ENCODE results near the gene HOXB6.

HOXB6 gene

DNA sequence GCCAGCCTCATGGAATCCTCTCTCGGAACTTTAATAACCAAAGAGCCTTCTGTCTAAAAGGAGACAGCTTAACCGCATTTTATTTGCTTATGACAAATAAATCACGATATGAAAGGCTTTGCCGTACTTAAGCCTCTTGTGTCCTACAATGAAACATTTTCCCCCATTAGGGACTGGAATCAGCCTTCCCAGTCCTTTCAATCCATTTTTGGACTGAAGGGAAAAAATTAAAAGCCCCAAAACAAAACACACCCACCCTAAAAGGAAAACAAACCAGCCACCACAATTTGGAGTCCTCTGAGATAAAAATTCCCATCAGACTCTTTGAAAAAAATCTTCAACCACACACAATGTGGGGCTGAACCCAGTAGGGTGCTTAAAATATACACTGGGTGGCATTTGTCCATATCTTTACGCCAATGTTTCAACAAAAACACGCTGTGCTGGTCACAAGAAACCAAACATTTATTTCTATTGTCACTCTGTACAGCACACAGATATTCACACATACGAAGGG, 29.7 kb downstream of the HOXB6 start (continued):
- TF ChIP-seq ZNF510 (tag by site-specific recombination; IDR thresholded peaks at IDR 0.05; ENCODE audit: insufficient replicate concordance): no peak
- no peak for TF ChIP-seq ZNF274 (IDR thresholded peaks at IDR 0.05; ENCODE audit: low read length)
- no peak for TF ChIP-seq ZNF274 (tag by site-specific recombination; IDR thresholded peaks at IDR 0.05; ENCODE audit: borderline replicate concordance)
- TF ChIP-seq ZNF664 (tag by site-specific recombination; IDR thresholded peaks at IDR 0.05): 0 out of 2 replicates have a peak, but pooled peaks have one; percentile 11
- TF ChIP-seq, protein P1, sequence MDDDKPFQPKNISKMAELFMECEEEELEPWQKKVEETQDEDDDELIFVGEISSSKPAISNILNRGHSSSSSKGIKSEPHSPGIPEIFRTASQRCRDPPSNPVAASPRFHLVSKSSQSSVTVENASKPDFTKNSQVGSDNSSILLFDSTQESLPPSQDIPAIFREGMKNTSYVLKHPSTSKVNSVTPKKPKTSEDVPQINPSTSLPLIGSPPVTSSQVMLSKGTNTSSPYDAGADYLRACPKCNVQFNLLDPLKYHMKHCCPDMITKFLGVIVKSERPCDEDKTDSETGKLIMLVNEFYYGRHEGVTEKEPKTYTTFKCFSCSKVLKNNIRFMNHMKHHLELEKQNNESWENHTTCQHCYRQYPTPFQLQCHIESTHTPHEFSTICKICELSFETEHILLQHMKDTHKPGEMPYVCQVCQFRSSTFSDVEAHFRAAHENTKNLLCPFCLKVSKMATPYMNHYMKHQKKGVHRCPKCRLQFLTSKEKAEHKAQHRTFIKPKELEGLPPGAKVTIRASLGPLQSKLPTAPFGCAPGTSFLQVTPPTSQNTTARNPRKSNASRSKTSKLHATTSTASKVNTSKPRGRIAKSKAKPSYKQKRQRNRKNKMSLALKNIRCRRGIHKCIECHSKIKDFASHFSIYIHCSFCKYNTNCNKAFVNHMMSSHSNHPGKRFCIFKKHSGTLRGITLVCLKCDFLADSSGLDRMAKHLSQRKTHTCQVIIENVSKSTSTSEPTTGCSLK (tag by site-specific recombination; IDR thresholded peaks at IDR 0.05): no peak
- TF ChIP-seq KLF10 (tag by site-specific recombination; IDR thresholded peaks at IDR 0.05): peak; percentile 95
- no peak for TF ChIP-seq ZNF223 (tag by site-specific recombination; IDR thresholded peaks at IDR 0.05)
- TF ChIP-seq ZSCAN16 (tag by site-specific recombination; IDR thresholded peaks at IDR 0.05): no peak; the same call in 1 of the 2 replicates
- TF ChIP-seq, protein P2, sequence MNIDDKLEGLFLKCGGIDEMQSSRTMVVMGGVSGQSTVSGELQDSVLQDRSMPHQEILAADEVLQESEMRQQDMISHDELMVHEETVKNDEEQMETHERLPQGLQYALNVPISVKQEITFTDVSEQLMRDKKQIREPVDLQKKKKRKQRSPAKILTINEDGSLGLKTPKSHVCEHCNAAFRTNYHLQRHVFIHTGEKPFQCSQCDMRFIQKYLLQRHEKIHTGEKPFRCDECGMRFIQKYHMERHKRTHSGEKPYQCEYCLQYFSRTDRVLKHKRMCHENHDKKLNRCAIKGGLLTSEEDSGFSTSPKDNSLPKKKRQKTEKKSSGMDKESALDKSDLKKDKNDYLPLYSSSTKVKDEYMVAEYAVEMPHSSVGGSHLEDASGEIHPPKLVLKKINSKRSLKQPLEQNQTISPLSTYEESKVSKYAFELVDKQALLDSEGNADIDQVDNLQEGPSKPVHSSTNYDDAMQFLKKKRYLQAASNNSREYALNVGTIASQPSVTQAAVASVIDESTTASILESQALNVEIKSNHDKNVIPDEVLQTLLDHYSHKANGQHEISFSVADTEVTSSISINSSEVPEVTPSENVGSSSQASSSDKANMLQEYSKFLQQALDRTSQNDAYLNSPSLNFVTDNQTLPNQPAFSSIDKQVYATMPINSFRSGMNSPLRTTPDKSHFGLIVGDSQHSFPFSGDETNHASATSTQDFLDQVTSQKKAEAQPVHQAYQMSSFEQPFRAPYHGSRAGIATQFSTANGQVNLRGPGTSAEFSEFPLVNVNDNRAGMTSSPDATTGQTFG (tag by site-specific recombination; IDR thresholded peaks at IDR 0.05; ENCODE audit: borderline replicate concordance): no peak
- no peak for TF ChIP-seq ZNF157 (tag by site-specific recombination; IDR thresholded peaks at IDR 0.05)
- no peak for TF ChIP-seq ZNF311 (tag by site-specific recombination; IDR thresholded peaks at IDR 0.05; ENCODE audit: borderline replicate concordance)
- no peak for TF ChIP-seq ZNF211 (tag by site-specific recombination; IDR thresholded peaks at IDR 0.05; ENCODE audit: low read depth)
- peak; percentile 95 for TF ChIP-seq IKZF3 (tag by site-specific recombination; IDR thresholded peaks at IDR 0.05)
- TF ChIP-seq, protein P3, sequence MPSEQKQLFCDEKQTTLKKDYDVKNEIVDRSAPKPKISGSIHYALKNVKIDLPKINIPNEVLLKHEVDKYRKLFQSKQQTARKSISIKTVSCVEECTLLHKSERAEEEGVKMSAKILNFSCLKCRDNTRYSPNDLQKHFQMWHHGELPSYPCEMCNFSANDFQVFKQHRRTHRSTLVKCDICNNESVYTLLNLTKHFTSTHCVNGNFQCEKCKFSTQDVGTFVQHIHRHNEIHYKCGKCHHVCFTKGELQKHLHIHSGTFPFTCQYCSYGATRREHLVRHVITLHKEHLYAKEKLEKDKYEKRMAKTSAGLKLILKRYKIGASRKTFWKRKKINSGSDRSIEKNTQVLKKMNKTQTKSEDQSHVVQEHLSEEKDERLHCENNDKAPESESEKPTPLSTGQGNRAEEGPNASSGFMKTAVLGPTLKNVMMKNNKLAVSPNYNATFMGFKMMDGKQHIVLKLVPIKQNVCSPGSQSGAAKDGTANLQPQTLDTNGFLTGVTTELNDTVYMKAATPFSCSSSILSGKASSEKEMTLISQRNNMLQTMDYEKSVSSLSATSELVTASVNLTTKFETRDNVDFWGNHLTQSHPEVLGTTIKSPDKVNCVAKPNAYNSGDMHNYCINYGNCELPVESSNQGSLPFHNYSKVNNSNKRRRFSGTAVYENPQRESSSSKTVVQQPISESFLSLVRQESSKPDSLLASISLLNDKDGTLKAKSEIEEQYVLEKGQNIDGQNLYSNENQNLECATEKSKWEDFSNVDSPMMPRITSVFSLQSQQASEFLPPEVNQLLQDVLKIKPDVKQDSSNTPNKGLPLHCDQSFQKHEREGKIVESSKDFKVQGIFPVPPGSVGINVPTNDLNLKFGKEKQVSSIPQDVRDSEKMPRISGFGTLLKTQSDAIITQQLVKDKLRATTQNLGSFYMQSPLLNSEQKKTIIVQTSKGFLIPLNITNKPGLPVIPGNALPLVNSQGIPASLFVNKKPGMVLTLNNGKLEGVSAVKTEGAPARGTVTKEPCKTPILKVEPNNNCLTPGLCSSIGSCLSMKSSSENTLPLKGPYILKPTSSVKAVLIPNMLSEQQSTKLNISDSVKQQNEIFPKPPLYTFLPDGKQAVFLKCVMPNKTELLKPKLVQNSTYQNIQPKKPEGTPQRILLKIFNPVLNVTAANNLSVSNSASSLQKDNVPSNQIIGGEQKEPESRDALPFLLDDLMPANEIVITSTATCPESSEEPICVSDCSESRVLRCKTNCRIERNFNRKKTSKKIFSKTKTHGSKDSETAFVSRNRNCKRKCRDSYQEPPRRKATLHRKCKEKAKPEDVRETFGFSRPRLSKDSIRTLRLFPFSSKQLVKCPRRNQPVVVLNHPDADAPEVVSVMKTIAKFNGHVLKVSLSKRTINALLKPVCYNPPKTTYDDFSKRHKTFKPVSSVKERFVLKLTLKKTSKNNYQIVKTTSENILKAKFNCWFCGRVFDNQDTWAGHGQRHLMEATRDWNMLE (tag by site-specific recombination; conservative IDR thresholded peaks at IDR 0.05; ENCODE audit: low read depth): no peak
- peak; percentile 82 for TF ChIP-seq ZBTB20 (tag by site-specific recombination; IDR thresholded peaks at IDR 0.05)
- no peak for TF ChIP-seq ZNF121 (tag by site-specific recombination; IDR thresholded peaks at IDR 0.05)
- TF ChIP-seq ZNF174 (tag by site-specific recombination; IDR thresholded peaks at IDR 0.05): no peak
- TF ChIP-seq ZSCAN18 (tag by site-specific recombination; IDR thresholded peaks at IDR 0.05): no peak
- TF ChIP-seq ZNF10 (tag by site-specific recombination; IDR thresholded peaks at IDR 0.05): 0 out of 2 replicates have a peak, but pooled peaks have one; percentile 39
- TF ChIP-seq, protein P4, sequence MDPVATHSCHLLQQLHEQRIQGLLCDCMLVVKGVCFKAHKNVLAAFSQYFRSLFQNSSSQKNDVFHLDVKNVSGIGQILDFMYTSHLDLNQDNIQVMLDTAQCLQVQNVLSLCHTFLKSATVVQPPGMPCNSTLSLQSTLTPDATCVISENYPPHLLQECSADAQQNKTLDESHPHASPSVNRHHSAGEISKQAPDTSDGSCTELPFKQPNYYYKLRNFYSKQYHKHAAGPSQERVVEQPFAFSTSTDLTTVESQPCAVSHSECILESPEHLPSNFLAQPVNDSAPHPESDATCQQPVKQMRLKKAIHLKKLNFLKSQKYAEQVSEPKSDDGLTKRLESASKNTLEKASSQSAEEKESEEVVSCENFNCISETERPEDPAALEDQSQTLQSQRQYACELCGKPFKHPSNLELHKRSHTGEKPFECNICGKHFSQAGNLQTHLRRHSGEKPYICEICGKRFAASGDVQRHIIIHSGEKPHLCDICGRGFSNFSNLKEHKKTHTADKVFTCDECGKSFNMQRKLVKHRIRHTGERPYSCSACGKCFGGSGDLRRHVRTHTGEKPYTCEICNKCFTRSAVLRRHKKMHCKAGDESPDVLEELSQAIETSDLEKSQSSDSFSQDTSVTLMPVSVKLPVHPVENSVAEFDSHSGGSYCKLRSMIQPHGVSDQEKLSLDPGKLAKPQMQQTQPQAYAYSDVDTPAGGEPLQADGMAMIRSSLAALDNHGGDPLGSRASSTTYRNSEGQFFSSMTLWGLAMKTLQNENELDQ (tag by site-specific recombination; IDR thresholded peaks at IDR 0.05; ENCODE audit: low read depth): no peak
- no peak for TF ChIP-seq ZNF777 (tag by site-specific recombination; IDR thresholded peaks at IDR 0.05; ENCODE audit: borderline replicate concordance)
- no peak for TF ChIP-seq EGR2 (tag by site-specific recombination; IDR thresholded peaks at IDR 0.05; ENCODE audit: low read depth)
- no peak for TF ChIP-seq ZNF544 (tag by site-specific recombination; IDR thresholded peaks at IDR 0.05)
- peak; percentile 82 for TF ChIP-seq ZXDB (tag by site-specific recombination; IDR thresholded peaks at IDR 0.05)
- TF ChIP-seq ZNF169 (tag by site-specific recombination; IDR thresholded peaks at IDR 0.05): no peak
- no peak for TF ChIP-seq ZNF248 (tag by site-specific recombination; IDR thresholded peaks at IDR 0.05)
- TF ChIP-seq ZIC2 (tag by site-specific recombination; IDR thresholded peaks at IDR 0.05): peak; percentile 68
- TF ChIP-seq SP7 (tag by site-specific recombination; IDR thresholded peaks at IDR 0.05): peak; percentile 85
